Astrocyte of the spinal cord (primary cell): ENCODE measurements around the gene CYTH1.

ENCODE experiments used
- DNase-seq: peaks from one replicate; pipeline ENCODE4 v3.0.0; 2011; ENCODE audit warnings: low read depth, low spot score
- H3K4me3 ChIP-seq: 2 replicates; pipeline ENCODE4 v1.5.1; 2011; ENCODE audit warnings: low read depth, mild to moderate bottlenecking, low read length, moderate library complexity
- CTCF ChIP-seq: IDR thresholded peaks from 2 replicates; pipeline ENCODE4 v1.5.1; 2012; ENCODE audit warnings: low read depth, mild to moderate bottlenecking, low read length, inconsistent platforms
- in situ Hi-C: cut with HindIII; loops from 2 replicates; pipeline ENCODE4 v1.10.0; 2017; ENCODE audit warnings: low sequenced_read_pairs

The CYTH1 gene

DNA sequence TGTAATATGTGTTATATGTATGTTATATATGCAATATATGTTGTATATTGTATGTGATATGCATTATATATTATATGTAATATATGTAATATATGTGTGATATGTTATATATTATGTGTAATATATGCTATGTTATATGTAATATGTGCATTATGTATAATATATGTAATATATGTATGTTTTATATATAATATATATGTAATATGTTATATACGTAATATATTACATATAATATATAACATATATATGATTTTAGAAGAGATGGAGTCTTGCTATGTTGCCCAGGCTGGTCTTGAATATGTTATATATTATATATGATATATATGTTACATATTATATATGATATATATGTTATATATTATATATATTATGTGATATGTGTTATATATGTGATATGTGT lies 139.4 kb downstream of the CYTH1 start:
- in situ Hi-C loops = no loop called here
- H3K4me3 ChIP-seq = no peak overlapping the region
- no peak for TF ChIP-seq CTCF
- DNase-seq = no peak

- DNase-seq = no peak
- TF ChIP-seq CTCF = no peak
- in situ Hi-C loops = no loop called here
- H3K4me3 ChIP-seq = no peak overlapping the region
Observed at GRCh38 chr17:78641666-78642065, 140.4 kb downstream of the CYTH1 start.

DNA sequence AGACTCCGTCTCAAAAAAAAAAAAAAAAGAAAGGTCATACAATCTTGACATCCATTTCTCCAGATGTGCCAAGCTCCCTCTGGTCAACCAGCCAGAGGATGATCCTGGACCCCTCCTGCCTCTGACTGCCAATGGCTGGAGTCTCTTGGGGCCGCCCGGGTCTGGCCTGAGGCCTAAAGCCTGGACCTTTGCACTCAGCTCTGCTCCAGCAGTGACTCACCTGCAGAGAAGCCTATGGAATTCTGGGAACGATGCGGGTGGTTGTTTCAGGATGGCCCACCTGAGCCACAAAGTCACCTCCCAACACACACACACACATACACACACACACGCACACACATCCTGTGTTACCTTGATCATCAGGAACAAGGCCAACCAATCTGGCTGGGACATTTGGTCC lies 140.8 kb downstream of the CYTH1 start:
- TF ChIP-seq CTCF = no peak
- in situ Hi-C loops = no loop called here
- no peak for DNase-seq
- no peak overlapping the region for H3K4me3 ChIP-seq

GRCh38 chr17:78640700-78641099 lies 141.4 kb downstream of the CYTH1 start:
- no peak for DNase-seq
- TF ChIP-seq CTCF = no peak
- in situ Hi-C loops = no loop called here
- no peak overlapping the region for H3K4me3 ChIP-seq

- TF ChIP-seq CTCF = no peak
- in situ Hi-C loops = no loop called here
Observed at GRCh38 chr17:78637643-78638420, 144.2 kb downstream of the CYTH1 start.

DNA sequence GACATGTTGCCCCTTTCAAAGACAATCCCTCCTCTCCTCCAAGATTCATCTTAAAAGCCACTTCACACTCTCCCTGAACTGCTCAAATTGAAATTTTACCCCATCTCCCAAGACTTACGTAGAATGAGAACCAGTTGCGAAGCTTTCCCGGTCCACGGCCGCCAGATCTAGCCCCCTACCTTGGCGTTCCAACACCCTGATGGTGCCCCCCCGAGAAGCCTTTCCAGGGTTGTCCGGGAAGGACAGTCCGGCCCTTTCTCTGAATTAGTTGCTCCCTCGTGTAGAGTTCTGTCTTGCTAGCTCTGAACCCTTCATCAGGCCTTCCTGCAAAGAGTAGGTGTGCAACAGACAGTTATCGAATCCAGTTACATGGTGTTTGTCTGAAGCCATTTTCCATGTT lies 144.9 kb downstream of the CYTH1 start:
- no peak for TF ChIP-seq CTCF
- in situ Hi-C loops = no loop called here
- no peak overlapping the region for H3K4me3 ChIP-seq
- no peak for DNase-seq

More at GRCh38 chr17:78637643-78638420, 144.2 kb downstream of the CYTH1 start:
- DNase-seq = no peak
- H3K4me3 ChIP-seq = no peak overlapping the region
